Ramos (cell line): ENCODE results near the gene CLDN14.
"Not testable (repeated sequence)": the region's sequence is repeated elsewhere in the genome, so short reads cannot be mapped to it uniquely, and the experiment has no call there.

Source experiments
- in situ Hi-C: fragments of 300-500 bp; cut with MboI; formaldehyde crosslinking; loops from one replicate; pipeline ENCODE4 v1.14.3; 2022; ENCODE audit warnings: low sequenced_read_pairs; ENCODE audit not compliant: unreplicated experiment

Gene CLDN14

DNA sequence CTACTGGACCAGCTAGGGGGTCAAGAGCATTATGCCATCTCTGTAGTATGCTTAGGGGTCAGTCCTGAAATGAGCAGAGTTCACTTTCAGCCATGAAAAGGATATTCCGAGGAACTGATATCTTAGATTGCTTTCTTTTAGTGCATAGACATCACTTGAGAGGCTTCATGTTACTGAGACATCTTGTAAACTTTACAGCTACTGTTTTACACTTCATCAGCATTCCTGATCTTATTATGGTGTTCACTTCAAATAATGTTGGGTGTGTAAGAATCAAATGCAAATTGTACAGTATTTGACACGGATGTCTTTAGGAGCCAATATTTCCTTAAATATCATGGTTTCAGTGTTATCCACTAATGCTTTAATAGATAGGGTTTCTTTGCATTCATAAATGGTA, 22.4 kb upstream of the CLDN14 start:
- in situ Hi-C loops = no loop called here

DNA sequence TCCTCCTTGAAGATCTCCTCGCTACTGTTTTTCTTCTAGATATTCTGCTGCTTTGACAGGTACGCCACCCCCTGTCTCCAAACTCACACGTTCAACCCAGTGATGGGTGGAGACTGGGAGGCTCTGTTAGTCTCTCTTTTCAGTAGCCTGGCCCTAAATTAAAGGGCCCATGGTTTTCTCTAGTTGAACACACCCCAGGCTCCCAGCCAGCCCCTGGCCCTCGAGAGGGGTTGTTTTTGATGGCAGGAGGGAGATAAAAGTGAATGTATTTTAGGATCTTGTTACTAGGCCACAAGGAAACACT, 21.6 kb upstream of the CLDN14 start:
- in situ Hi-C loops = no loop called here

DNA sequence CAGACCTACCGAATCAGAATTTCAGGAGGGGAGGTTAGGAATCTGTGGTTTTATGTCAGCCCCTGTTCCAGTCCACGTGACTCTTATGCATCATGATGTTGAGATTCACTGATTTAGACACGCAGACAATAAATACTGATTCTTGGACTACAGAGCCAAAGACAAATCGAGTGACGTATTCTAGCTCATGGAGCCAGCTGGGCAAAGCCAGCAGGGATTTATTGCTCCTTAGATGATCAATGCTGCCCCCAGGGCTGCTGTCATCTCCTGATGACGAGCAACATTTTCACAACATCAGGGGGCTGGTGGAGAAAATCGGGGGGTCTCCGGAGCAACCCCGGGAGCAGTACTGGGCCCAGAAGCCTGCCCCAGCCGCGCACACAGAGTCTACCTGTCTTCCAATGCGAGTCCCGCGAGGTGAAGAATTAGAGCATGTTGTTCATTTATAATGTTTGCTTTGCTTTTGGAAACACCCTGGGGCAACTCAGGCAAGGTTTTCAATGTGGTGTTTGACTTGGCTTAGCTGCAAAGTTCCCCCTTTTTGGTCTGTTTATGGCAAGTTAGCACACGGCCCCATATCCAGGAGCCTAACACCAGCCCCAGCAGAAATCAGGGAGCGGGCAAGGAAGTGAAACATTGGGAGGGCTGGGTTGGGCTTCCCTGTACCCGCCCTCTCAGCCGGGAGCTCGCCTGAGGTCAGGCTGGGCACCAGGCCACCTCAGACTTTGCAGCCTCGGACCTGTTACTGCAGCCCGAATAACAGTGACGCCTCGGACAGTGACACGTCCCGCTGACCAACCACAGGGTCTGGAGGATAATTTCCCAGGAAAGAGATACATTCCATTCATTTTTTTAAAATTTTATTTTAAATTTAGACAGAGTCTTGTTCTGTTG, 19.9 kb upstream of the CLDN14 start:
- in situ Hi-C loops = no loop called here

DNA sequence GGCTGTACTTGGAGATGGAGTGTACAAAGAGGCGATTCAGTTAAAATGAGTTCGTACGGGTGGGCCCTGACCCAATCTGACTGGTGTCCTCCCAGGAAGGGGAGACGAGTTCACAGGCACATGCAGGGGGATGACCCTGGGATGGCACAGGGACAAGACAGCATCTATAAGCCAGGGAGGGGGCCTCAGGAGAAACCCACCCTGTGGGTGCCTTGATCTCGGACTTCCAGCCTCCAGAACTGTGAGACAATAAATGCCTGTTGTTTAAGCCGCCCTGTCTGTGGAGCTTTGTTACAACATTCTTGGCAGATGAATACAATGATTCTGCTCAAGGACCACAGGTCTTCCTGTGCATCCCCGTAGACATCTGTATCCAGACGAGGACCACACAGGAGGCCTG, 14.6 kb upstream of the CLDN14 start:
- in situ Hi-C loops = no loop called here

DNA sequence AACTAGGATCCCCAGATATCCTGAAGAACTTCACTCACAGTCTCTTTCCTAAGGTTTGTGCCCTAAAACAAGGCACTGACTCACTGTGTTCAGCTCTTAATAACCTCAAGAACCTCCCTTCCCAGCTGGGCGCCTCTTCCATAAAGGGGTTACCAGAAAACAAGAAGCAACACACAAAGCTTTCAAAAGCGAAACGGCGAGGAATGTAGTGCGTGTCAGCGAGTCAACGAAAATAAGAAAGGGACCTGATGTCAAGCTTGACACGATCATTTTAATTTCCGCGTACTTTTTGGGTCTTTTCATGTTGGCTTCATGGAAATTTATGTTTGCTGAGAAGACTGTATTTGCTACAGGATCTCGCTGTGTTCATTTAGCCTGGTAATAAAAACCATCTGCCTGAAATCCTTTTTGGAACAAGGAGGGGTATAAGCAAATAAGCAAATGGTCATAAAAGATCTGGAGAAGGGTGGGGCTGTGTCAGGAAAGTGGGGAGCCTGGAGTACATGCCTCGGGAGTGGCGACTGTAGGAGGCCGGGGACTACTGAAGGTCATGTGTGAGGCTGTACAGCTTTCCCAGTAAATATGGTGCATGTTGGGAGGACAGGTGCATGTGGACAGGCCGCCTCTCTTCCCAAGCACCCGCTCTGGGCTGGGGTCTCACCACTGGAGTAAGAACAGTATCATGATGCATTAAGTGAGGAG, 11.4 kb upstream of the CLDN14 start:
- in situ Hi-C loops = no loop called here

DNA sequence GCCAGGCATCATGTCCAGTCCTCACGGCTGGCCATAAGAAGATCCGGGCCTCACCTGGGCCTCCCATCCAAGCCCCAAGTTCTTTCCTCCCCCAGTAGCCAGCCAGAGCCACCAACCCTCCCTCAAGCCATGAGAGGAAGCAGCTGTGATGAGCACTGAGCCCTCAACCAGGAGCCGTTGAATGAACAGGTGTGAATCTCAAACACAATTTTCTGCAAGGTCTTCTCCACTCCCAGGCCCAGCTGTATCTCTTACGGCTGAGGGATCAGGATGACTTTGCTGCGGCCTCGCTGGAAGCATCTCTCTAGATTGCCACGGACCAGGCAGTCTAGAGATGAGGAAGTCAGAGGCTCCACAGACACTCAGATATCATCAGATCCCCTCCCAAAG, 9.8 kb upstream of the CLDN14 start:
- in situ Hi-C loops = no loop called here

DNA sequence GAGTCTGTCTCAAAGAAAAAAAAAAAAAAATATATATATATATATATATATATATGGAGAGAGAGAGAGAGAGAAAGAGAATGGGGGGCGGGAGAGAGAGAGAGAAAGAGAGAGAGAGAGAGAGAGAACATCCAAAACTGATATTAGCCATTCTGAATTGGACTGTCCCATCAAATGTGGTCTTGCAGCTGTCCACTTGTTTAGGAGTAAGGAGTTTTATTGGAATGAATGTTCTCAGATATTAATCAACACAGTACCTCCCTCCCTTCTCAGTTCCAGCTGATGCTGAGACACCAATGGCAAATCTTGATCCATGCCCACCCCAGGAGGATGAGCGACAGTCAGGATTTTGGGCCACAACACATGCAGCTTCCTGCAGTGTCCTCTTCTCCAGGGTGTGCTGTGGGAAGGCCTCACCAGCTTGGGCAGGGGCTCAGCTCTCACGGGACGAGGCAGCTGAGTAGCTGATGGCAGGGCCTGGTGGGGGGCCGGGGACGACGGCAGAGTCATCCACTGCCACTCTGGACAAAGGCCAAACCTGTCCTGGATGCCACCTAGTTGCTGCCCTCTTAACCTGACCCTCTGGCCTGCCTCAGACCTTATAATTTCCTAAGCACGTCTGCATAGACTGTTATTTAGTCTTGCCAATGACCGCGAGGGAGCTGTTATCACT, 9.3 kb upstream of the CLDN14 start:
- in situ Hi-C loops = no loop called here

DNA sequence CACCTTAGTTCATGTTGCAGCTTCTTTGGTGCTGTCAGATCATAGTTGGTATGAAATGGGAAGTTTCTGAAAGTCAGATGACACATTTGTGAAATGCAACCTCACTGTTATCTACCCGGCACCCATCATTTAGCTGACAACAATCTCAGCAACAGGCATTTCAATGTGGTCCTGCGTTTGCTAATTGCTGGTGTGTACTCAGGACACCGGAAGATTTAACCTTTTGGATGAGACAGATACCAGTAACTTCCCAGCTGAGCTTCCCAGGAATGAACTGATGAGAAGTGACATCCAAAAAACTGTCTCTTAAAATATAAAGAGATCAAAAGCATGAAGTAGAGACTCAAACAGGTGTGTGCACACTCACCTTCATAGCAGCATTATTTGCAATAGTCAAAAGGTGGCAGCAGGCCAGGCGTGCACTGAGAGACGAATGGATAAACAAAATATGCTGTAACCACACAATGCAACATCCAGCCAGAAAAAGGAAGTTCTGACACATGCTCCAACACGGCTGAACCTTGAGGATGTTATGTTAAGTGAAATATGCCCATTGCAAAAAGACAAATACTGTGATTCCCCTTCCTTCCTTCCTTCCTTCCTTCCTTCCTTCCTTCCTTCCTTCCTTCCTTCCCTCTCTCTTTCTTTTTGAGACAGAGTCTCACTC, 7.9 kb upstream of the CLDN14 start:
- in situ Hi-C loops = no loop called here

DNA sequence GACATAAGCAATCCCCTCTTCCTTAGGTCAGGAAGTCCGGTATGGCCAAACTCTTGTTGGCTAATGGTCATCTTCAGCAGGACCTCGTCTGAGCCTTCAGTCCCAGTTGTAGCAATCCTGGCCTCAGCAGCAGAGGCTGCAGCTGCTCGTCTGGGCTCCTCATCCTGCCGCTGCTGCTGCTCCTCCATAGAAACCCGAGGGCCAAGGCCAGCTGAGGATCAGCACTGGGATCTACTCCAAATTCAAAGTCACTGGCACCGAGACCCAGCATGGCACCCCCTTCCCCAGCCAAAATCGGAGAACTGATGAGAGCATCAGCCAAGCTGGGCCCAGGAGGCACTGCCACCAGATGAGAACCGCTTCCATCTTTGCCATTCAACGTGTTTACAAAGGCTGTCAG, 6.3 kb upstream of the CLDN14 start:
- in situ Hi-C loops = no loop called here

DNA sequence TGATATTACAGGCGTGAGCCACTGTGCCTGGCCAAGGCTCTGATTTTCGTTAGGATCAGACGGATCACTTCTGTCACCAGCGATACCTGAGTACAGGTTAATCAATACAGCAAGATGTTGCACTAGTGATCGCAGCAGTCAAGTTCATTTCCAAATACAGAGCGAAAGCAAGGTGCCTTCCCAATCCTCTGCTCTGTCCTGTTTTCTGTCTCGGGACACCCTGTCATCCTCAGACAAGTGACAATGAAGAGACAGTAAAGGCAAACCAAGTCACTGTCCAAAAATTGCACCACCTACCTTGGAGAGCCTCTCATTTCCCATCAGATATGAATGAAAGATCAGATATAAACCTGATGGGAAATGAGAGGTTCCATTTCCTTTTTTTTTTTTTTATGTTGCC, 5.6 kb upstream of the CLDN14 start:
- in situ Hi-C loops = no loop called here

DNA sequence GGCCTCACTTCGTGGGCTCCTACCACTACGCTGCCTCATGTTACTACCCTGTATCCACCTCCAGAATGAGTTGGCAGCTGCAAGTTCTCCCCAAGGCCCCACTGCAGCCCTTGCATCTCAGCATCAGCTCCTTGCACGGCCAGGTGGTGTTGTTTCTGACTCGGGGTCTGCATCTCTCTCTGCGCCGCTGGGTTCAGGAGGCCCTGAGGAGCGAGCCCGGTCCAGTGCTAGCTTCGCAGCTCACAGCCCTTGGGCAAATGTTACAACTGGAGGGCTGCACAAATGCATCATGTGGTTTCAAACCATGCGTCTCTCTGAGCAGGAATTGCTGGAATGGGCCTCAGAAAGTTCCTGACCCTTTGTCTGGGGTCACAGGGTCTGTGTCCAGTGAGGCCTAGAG, 3.2 kb upstream of the CLDN14 start:
- in situ Hi-C loops = no loop called here

DNA sequence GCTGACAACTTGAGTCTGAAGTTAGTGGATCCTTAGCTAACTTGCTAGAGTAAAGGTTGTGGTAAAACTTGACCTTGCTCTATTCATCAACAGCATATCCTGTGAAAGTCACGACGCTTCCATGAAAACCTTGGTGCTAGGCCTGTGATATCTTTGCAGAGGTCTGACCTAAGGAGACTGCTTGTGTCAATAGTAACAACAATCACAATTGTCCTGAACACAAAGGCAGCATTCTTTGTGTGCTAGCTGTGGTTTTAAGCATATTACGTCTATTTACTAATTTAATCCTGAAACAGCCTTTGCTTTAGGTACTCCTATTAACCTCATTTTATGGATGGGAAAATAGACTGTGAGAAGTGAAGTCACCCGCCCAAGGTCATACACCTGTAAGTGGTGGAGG, 2.8 kb upstream of the CLDN14 start:
- in situ Hi-C loops = no loop called here

DNA sequence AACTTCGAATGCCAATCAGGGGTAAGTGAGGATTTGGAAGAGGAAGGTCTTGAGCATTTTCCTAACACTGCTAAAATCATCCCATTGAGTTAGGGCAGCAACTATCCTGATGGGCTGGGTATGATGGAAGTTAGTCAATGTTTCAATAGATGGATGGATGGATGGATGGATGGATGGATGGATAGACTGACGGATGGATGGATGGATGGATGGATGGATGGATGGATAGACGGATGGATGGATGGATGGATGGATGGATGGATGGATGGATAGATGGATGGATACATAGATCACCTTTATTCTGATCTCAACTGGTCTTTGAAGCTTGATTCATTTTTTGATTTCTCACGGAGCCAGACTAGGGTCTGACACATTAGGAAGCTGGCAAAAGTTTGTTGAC, 2.3 kb upstream of the CLDN14 start:
- in situ Hi-C loops = no loop called here

DNA sequence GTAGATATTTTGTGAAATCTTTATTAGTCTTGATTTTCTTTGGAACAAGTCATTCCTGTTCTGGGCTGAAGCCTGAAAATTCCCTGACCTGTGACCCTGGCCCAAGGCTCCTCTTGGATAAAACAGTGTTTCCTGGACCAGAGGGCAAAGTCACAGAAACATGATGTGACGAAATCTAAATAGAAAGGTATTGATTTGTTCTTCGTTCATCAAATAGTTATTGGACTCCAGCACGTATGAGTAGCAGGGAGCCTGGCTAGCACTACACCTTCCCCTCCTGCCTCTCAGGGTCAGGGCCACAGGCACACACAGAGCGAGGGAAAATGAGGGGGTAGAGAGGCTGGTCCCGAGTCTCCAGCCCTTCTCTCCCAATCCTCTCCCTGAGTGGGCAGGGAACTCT, 1.7 kb upstream of the CLDN14 start:
- in situ Hi-C loops = no loop called here

DNA sequence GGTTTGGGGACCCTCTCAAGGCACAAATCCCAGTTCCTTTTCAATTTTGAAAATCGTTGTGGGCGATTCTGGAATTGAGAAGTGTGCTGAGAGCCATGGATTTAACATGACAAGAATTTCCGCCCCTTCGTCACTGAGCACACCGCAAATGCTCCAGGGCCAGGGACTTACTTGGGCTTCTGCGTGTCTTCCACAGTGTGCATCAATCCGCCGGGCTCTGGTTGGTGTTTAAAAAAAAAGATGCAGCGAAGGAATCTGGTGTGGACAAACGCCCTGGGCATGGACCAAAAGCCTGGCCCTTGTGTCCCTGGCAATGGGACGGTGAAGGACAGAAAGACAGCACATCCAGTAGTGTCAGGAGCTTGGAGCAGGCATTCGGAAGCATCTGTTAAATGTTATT, 696 bp upstream of the CLDN14 start:
- in situ Hi-C loops = no loop called here

DNA sequence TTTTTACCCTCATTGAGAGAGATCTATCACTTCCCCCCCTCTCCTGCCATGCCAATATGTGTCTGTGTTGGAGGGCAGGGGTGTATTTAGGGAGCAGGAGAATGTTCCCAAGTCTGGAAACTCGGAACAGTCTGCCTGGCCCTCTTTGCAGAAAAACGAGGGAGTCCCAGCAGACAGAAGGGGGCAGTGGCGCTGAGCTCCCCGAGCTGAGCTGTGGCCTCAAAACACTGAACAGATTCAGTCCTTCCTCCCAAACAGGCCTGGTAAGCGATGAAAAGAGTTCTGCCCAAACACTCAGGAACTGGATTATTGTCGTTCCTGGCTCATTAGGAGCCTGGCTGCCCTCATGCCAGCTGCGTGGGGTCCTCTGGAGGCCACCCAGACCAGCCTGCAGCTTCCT, 981 bp downstream of the CLDN14 start:
- in situ Hi-C loops = no loop called here

DNA sequence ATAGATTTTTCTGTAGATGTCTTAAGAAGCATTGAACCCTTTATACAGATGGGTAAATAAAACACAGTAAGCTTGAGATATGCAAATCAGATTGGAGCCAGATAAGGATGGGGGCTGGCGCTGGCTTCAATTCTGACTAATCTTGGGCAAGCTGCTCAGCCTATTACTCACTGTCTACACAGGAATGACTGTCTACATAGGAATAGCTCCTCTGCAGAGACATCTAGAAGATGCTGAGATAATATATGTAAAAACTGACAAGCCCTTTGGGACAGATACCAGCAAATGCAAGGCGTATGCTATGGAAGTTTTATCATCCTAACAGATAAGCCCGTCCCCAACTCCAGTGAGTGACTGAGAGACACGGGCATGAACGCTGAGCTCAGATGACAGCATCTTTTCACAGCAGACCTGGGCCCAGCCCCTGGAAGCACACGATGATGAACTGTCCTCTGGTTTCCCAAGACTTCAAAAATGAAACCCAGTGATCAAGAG, 1.7 kb downstream of the CLDN14 start:
- in situ Hi-C loops = no loop called here

DNA sequence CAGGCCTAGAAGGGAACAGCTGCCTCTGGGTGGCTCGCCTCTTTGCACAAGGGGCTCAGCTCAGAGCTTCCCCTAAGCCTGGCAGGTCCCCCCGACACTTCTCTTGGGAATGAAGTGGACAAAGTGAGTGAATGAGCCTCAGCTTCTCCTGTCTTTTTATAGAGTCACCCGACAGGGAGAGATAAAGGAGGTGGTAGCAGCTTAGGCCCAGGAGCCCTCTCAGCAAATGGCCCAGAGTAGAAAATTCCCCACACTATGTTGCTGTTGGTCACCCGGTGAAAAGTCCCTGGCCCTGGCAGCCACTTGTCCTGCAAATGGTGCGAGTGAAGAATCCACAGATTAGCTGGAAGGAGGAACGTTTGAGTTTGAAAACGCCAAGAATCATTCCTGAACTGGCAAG, 2.4 kb downstream of the CLDN14 start:
- in situ Hi-C loops = no loop called here

DNA sequence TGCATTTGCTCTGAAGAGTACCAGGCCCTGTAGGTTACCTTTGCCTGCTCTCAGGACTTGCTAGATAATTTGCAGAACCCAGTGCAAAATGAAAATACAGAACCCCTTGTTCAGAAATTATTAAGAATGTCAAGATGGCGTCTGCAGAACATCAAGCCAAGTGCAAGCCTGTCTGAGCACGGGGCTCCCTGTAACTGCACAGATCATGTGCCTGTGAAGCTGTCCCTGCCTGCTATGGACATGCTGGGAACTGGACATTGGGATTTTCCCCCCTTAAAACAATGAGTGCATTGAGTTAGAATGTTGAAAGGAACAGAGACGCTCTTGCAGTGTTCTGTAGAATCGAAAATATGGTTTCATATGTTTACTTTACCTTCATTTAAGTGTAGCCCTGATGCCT, 2.9 kb downstream of the CLDN14 start:
- in situ Hi-C loops = no loop called here

DNA sequence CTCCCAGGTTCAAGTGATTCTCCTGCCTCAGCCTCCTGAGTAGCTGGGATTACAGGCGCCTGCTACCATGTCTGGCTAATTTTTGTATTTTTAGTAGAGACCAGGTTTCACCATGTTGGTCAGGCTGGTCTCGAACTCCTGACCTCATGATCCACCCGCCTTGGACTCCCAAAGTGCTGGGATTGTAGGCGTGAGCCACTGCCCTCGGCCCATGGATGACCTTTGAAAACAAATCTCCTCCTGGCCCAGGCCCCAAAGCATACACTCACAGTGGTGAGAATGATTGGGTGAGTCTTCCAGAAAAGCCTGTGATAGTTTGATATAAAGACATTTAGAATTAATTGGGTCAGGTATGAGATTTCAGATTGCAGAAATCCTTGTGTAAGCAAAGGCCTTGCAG, 3.4 kb downstream of the CLDN14 start:
- in situ Hi-C loops = not testable (repeated sequence)

DNA sequence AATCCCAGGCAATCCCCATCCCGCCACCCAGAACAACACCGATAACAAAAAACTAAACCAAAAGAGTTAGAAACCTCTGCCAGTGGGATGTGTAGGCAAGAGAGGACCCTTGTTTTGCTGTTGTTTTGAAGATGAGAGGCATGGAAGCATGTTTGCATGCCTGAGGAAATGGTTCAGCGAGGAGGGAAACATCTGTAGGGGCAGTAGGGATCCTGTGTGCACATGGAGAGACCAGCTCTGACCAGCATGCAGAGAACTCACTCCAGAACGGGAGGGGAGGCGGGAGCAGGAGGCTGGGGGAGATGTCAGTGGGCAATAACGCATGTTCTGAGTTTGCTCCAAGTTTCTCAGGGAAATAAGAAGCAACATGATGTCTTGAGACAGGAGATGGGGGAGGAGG, 5.3 kb downstream of the CLDN14 start:
- in situ Hi-C loops = no loop called here
